ENCODE data around the gene SEMA5A.

SEMA5A gene

DNA sequence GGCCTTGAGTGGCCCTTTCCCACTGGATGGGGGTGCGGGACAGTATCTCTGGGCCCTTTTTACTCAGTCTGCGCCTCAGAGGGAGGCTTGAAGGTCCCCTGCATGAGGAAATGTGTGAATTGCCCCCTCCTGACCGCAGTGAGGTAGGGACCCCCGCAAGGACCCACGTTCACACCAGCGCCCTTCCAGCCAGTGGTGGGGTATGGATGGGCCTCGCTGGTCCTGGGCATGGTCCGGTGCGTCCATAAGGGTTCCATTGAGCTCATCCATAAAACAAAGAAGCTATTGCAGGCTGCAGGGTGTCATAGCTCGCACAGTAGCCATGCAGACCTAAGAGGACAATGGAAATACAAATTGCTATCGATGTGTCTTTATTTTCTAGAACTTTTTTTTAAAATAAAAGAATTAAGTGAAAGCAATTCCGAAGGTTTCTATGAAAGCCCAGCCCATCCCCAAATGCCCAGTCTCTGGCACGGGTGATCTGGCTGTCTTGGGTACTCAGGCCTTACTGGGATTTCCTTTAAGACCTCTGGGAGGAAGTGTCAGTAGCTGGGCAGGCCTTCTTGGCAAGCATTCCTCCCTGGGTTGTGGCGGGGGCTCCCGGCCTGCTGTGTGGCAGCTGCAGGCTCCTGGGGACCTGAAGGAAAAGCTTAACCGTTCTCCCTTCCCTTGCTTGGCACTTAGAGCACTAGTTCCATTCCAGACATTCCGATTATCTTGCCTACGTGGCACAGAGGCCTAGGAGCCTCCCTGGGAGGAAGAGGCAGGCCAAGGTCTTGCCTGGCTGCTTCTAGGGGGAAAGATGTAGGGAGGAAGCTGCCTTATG, 1.5 kb upstream of the SEMA5A start:
- no peak for DNase-seq

DNA sequence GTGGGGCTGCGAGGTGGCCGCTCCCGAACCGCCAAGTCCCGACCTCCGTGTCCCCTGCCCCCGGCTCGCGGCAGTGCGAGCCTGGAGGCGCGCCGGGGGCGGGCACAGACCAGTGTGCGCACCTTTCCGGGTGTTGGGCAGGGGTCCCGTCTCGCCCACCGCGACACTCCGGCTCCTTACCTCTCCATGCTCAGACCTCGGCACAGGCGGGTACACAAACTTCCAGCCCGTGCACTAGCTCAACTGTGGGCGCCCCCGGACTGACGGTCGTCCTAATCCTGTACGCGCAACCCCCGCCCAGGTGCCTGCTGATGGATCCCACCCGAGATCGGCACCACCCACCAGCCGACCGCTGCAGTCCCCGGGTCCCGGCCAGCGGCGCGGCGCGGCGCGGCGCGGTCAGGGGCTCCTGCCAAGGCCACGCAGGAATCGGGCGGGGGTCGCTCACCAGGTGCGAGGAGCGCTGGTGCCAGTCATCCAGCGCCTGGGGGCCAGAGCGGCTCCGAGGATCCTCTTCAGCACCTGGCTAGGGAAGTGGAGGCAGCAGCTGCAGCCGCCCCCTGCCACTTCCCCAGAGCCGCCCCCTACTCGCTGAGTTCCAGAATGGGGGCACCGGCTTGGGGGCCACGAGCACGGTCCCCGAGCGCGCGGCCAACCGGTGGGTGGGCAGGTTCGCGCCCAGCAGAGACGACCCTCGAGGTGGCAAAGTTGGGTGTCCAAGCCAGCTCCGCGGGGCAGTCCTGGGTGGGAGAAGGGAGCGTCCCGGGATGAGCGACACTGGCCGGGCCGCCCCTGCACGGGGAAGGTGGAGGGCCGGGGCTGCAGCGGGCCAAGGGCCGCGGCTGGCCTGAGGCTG, 511 bp downstream of the SEMA5A start:
- DNase-seq: no peak

DNA sequence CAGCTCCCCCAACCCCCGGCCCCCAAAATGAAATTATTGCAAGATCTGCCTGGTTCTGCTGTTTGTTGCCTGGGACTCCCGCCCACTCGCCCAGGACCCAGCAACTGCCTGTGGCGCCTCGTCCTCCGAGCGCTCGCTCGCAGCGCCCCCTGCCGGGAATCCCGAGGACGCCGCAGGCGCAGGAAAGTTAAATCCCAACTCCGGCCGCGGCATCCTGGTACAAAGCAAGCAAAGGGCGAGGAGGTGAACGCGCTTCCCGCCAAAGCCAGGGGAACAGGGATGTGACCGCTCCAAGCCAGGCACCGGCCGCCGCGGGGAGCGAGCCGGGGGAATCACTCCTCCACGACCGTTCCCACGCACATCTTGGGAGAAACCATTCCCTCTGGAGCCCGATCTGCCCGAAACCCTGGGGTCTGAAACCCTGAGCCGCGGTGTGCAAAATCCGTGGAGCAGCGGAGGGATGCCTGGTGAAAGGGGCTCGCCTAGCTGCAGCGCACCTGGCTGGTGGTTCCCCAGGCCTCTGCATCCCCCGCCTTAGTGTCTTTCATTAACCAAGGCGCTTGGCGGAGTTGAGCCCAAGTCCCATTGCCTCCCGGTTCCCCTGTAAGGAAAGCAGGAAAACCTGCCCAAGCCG, 1.3 kb downstream of the SEMA5A start:
- peak; percentile 13 to 38 for DNase-seq

DNA sequence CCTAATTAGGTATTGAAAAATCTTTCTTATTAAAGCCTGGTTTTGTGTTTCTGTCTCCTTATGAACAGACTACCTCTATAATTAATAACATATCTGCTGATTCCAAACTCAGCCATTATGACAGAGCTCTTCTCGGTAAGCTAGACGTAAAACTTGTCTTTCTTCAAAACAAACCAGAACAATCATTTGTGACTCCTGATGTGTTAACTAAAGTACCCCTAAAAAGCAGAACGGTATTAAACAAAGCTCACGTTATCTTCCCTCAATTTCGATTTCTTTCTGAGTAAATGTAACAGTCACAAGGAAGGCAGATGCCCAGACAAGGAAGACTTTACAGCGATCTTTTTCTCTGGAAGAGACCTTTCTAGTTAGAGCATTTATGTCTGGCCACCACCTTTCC, 1.8 kb downstream of the SEMA5A start:
- DNase-seq: no peak

DNA sequence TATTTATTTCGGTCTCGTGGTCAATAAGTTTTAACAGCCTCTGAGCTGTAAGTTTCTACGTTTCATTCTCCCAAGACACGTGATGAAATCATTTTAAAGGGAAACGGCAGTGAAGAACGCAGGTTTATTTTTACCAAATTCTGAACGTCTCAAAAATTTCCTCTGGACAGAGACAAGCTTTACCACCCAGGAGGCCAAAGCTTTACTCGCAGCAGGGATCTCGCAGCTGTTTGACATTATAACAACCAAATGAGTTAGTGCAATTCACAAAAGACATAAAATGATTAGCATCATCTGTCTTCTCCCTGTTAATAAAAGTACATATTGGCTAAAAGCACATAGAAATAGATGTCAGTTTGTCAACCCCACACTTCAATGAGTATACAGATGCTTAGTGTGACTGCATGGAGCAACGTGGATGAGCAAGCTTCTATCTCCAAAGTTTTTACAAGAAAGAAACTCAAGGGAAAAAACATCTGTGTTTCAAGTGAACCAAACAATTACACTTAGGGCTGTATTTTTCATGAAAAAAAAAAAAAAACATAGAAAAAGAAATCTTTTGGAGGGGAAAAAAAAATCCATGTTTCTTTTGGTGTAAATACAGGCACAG, 2.5 kb downstream of the SEMA5A start:
- no peak for DNase-seq

DNA sequence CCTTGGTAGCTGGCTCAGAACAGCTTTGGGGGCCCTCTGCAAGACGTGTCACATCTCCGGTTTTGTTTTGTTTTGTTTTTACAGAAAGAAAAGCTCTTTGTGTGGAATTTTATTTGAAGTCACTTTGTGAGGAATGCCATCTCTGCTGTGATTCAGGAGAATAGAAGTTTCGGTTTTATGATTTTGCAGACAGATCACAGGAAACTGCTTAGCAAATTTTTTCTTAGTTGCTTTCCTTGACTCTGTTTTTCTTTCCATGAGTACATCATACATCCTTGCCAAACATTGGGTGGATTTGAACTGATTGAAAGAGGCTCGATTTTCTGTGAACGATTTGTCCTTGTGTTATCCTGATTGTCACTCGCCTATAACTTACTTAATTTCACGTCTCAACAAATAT, 5.1 kb downstream of the SEMA5A start:
- no peak for DNase-seq

DNA sequence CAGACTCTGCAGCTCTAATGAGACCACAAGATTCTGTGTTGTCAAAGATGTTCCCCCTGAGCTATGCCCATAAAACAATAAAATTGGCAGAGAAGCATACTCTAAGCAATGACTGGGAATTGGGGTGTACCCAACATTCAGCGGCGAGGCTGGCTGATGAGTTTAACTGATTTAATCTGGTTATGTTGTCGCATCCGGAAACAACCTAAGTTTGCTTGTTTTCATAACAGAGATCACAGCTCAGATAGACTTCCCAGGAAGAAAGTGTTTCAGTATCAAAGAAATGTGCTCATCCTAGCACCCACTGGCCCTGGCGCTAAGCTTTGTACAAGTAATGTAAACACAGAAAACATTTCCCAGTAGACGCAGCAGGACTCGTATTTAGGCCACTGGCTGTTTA, 7.4 kb downstream of the SEMA5A start:
- no peak for DNase-seq

DNA sequence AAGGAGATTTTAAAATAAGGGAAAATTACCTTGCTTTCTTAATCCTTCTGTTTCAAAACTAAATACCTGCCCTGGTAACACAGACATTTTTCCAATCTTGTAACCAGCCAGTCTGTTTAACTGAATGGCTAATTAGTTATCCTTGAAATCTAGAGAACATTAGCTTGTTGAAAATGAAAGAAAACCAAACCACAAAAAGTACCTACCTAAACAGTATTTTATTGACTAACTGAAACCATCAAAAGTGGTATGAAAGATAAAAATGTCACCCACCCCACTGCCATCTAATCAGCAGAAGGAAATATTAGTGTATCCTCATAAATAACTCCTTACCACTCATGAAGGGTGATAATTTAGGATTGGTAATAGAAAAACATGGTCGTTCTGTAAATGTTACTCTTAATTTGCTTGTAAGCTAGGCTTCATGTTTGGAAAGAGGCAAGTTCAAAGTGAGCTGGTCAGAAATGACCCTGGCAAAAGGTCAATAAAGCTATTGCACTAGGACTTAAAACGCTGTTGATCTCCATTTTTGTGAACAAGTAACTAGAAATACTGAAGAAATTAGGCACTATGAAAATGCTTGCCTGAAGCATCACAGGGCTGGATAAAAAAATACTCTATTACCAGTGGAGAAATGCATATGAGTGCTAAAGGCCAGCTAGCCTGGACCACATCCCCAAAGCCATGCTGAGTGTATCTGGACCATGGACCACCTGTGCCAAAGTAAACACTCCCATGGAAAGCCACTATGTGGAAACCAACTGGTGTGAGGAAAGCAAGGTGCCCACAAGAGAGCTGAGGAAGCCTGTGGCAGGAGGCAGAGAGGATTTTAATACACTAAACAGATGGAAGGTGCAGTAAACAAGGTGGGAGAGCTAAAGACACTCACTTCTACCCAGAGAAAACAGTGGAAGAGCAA, 8.4 kb downstream of the SEMA5A start:
- no peak for DNase-seq

DNA sequence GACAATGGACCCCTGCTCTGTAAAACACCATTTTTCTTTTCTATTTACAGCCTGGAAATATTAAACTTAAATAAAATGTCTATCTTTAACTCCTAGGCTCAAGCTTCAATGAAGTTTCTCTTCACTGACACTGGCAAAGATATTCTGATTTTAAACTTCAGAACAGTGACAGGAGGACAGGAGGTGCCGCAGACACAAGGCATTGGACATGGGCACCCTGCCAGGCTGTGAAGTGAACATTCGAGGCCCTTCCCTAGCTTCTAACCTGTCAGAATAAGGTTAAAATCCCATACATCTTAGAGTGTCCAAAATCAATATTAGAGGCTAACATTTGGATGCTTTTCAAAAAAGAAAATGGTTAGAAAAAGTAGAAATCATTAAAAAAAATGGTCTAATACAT, 9.2 kb downstream of the SEMA5A start:
- DNase-seq: no peak

DNA sequence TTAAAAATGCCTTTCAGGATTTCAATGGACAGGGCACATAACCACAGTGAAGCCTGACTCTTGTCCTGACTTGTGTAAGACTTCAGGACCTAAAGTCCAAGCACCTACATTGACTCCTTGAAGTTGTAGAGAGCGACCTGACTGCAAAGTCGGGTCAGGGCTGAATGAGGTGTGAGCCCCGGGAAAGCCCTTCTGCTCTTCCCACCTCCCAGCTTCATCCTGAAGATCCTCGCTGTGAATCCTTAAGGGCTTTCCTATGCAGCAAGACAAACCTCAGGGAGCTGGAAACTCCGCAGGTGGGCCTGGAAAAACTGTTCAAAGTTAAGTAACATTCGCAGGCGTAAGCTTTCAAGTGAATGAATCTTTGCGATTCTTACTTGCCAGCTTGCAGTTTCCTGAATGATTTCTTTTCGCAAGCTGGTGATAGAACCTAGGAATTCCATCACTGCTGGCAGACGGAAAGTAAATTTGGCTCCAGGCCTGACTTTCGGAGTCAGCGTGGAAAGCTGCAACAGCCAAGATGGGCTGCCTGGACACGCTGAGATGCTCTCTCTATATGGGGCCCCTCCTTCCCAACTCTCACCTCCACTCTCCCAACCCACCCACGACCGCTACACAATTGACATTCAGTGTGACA, 10.9 kb downstream of the SEMA5A start:
- DNase-seq: no peak

DNA sequence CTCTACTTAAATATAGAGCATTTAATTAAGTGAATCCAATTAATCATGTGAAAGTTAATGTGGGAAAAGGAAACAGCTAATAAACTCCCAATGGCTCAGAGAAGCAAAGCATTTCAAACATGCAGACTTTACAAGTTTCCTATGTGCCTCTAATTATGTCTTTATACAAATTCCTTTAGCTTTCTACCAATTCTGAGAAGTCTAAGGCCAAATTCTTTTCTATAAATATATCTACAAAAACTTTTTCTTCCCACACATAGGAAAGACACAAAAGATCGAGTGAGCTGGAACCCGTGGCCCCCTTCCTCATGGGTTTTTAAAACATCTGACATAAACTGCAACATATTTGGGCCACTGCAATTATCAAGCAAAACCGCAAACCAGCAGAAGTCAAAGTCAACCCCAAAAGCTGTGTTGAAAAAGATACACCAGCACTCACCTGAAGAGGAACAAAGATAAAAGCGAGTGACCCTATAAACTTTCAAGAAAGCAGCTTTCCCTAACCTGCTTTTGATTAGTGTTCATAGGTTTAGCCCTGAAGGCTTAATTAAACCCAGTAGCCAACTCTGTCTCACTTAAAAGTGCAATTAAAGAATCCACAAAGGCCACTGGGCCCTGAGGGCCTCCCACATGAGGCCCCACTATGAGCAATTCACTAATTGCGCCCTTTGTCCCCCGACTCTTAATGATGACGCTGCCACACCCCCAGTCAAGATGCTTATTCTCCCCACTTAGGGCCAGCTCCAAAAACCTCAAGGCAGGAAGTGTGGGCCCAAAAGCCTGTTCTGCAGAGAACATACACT, 12.1 kb downstream of the SEMA5A start:
- no peak for DNase-seq

DNA sequence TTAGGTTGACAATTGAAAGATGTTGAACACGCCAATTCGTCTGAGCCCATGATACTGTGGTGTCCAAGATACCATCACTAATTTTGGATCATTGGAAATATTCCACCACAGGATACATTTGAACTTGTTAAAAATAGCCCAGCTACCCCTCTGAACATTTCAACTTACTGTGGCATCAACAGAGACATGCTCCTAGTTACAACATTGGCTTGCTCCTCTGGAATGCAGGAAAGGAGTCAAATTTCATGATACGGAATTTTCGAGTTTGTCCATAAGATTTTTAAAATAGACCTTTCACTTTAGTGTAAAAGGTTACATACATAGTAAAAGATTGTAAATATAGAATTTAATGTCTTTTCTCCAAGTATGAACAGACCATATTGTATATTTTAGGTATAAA, 12.8 kb downstream of the SEMA5A start:
- no peak for DNase-seq

DNA sequence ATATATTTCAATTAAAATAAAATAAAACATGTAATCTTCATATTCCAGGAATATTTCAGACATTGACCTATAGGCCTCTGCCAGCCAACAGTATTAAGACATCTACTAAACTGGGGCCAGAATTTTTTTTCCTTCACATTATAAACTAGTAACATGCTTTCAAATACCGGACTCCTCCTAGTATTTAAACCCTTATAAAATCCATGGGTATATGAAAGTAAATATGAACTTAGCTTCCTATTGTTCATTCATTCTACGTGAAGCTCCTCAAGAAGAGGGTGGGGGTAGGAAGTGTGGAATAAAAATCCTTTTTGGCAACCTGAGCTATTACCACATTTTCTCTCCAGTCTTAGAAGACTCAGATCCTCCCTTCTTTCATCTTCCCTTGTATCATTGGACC, 16.4 kb downstream of the SEMA5A start:
- DNase-seq: no peak

DNA sequence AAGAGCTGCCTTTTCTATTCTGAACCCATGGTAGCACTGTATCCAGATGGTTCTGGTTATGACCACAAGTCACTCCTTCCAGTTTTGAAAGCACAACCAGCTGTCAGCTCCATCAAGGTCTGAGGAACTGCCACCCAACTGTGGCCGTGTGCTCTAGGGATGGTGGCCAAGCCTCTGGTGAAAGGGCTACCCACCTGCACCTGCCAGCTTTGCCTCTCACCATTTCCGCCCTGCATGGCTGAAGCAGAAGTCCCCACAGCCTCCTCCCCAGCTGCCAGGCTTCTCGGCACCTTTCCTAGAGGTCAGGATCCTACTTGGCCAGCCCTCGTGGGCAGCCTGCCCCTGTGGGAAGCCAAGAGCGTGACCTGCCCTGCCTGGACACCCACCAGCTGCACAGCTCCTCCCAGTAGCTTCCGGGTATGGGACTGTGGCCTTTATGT, 16.8 kb downstream of the SEMA5A start:
- DNase-seq: no peak

DNA sequence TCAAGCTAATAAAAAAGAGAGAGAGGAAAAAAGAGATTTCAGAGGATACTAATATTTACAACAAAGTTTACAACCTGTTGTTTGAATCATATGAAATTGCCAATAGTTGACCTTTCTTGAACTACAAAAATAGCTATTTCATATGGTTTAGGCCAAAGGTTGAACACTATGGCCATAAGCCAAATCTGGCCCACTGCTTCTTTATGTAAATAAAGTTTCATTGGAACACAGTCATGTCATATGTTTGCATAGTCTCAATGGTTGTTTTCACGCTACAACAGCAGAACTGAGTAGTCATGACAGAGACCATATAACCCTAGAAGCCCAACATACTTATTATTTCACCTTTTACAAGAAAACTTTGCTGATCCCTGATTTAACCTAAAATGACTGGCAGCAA, 20.9 kb downstream of the SEMA5A start:
- DNase-seq: no peak

DNA sequence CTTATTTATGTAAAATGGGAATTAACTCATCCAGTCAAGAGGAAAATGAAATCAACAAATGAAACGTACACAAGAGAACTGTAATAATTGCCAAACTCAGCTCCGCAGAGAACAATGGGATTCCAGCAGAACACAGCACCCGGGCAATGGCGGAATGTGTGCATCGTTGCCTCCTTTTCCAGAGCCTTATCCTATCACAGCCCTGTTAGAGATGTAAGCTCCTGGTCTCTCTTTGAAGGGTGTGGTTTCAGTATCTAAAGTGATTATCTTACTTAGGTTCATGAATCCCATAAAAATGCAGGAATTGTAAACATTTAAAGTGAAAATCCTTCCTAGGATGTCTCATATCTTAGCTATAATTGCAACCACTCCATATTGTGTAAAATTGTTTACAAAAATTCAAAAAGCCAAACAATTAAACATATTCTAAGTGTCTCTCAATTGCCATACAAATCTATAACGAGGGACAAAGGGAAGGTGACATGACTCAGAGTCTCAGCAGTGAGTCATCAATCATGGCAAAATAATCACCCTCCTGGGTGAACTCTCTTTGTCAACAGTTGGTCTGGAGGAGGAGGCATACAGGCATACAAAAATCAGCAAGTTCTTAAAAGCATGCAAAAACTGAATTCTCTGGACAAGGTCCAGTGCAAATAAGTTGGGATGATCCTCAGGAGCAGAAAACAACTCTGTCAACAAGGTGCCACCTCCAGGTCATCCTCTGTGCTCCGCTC, 22.6 kb downstream of the SEMA5A start:
- no peak for DNase-seq

DNA sequence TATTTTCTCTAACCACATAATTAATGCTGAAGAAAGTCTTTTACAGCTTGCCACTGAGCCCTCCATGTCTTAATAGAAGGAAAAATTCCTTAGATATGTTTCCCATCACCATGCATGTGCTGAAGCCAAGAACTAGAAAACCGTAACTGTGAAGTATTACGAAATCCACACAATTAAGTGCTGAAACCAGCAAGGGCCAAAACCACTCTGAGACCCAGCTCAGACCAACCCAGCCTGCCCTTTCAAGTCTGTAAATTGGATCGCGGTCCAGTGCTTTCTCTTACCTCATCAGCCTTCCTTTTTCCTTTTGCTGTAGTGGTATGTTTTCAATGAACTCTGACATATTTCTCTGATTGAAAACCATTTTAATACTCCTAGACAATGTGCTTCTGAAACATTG, 26.3 kb downstream of the SEMA5A start:
- DNase-seq: no peak

DNA sequence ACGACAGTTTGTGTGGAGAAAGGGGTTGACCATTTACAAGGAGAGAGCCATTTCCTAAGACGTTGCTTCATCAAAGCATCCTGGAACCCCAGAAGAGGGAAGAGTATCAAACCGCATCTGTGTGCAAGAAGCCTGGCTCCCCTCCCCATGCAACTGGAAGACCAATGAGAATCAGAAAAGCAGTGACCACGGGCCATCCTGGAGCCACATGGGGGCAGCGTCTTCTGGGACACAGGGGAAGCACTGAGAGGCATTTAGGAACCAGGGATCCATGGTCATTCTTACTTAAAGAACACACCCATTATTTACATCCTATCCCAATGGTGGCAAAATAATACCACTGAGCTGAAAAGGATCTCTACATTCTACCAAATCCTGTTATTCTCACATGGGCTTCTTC, 29.3 kb downstream of the SEMA5A start:
- DNase-seq: no peak

DNA sequence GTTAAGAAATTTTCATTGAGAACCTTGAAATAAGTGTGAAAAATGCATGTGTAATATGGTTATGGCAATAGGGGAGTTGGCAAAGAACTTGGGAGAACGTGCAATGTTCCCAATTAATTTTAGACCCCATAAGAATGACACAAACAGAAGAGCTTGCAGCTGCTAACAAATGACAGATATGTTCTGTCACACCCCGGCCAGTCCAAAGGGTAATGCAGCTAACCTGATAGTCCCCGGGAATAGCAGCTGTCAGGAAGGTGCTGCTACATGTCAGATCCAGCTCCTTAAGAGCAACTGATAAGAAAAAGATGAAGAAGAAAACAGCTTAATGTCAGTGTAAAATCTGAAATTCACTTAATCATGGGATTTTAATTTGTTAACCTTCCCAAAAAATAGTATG, 30.4 kb downstream of the SEMA5A start:
- no peak for DNase-seq

DNA sequence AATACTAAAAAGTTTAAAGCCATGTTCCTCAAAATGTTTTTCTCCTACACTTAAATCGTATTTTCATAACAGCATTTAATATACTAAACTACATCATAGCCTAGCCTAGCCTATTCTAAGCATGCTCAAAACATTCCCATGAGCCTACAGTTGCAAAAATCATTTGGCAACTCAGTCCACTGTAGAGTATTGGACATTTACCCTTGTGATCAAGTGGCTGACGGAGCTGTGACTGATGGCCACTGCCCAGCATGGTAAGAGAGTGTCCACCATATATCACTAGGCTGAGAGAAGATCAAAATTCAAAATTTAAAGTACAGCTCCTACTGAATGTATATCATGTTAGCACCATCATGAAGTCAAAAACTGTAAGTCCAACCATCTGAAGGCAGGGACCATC, 30.9 kb downstream of the SEMA5A start:
- no peak for DNase-seq
